ENCODE data around the gene CLCN4.

The CLCN4 gene

GRCh38 chrX:10142041-10142599, 14.7 kb upstream of the CLCN4 start:
- no peaks in the 10 kb centered on the region for H3K79me2 ChIP-seq (ENCODE audit: insufficient read depth, low read length)
- no peaks in the 10 kb centered on the region for H3K4me1 ChIP-seq (ENCODE audit: insufficient read depth, low read length, poor library complexity, severe bottlenecking)
- no peak overlapping the region for H2AFZ ChIP-seq (ENCODE audit: low read length)
- H3F3A ChIP-seq (ENCODE audit: low read depth): no peaks in the 10 kb centered on the region
- no peaks in the 10 kb centered on the region for H3K9me2 ChIP-seq (replicated peaks; ENCODE audit: low read depth, low read length)
- no peaks in the 10 kb centered on the region for H3K9me3 ChIP-seq (ENCODE audit: insufficient read depth, low read depth, low read length)
- TF ChIP-seq CTCF (conservative IDR thresholded peaks at IDR 0.05; ENCODE audit: low read length) (no peak), EZH2phosphoT487 (IDR thresholded peaks at IDR 0.05; ENCODE audit: borderline replicate concordance) (no peak)
- no peak overlapping the region for H3K9ac ChIP-seq (ENCODE audit: low read depth, low read length, poor library complexity, severe bottlenecking)
- no peaks in the 10 kb centered on the region for H3K36me3 ChIP-seq (ENCODE audit: insufficient read depth, low read length)
- no peaks in the 10 kb centered on the region for H3K27me3 ChIP-seq (ENCODE audit: insufficient read depth, low read length, poor library complexity, severe bottlenecking)
- H3K4me3 ChIP-seq (ENCODE audit: low read length, poor library complexity, severe bottlenecking): no peak overlapping the region
- no peaks in the 10 kb centered on the region for H4K20me1 ChIP-seq (ENCODE audit: insufficient read depth, low read length, poor library complexity, severe bottlenecking)
- no peak overlapping the region for H3K4me2 ChIP-seq (ENCODE audit: low read depth, low read length, poor library complexity, severe bottlenecking)

- Histone ChIP-seq H3K9ac (ENCODE audit: low read depth, low read length, poor library complexity, severe bottlenecking) (no peak overlapping the region), H3F3A (ENCODE audit: low read depth) (no peaks in the 10 kb centered on the region), H4K20me1 (ENCODE audit: insufficient read depth, low read length, poor library complexity, severe bottlenecking) (no peaks in the 10 kb centered on the region), H3K79me2 (ENCODE audit: insufficient read depth, low read length) (no peaks in the 10 kb centered on the region), H3K4me3 (ENCODE audit: low read length, poor library complexity, severe bottlenecking) (no peak overlapping the region), H3K36me3 (ENCODE audit: insufficient read depth, low read length) (no peaks in the 10 kb centered on the region), H2AFZ (ENCODE audit: low read length) (no peak overlapping the region), H3K9me2 (replicated peaks; ENCODE audit: low read depth, low read length) (no peaks in the 10 kb centered on the region), H3K27me3 (ENCODE audit: insufficient read depth, low read length, poor library complexity, severe bottlenecking) (no peaks in the 10 kb centered on the region), H3K4me2 (ENCODE audit: low read depth, low read length, poor library complexity, severe bottlenecking) (no peak overlapping the region), H3K9me3 (ENCODE audit: insufficient read depth, low read depth, low read length) (no peaks in the 10 kb centered on the region), H3K4me1 (ENCODE audit: insufficient read depth, low read length, poor library complexity, severe bottlenecking) (no peaks in the 10 kb centered on the region)
- TF ChIP-seq CTCF (conservative IDR thresholded peaks at IDR 0.05; ENCODE audit: low read length) (no peak), EZH2phosphoT487 (IDR thresholded peaks at IDR 0.05; ENCODE audit: borderline replicate concordance) (no peak)
Observed at GRCh38 chrX:10143071-10143983, 13.4 kb upstream of the CLCN4 start.

GRCh38 chrX:10146346-10146745, 10.4 kb upstream of the CLCN4 start:
- no peak overlapping the region for H3K9ac ChIP-seq (ENCODE audit: low read depth, low read length, poor library complexity, severe bottlenecking)
- H3K9me2 ChIP-seq (replicated peaks; ENCODE audit: low read depth, low read length): no peaks in the 10 kb centered on the region
- no peak overlapping the region for H3K4me3 ChIP-seq (ENCODE audit: low read length, poor library complexity, severe bottlenecking)
- no peaks in the 10 kb centered on the region for H3F3A ChIP-seq (ENCODE audit: low read depth)
- no peaks in the 10 kb centered on the region for H3K9me3 ChIP-seq (ENCODE audit: insufficient read depth, low read depth, low read length)
- no peaks in the 10 kb centered on the region for H4K20me1 ChIP-seq (ENCODE audit: insufficient read depth, low read length, poor library complexity, severe bottlenecking)
- H3K79me2 ChIP-seq (ENCODE audit: insufficient read depth, low read length): no peaks in the 10 kb centered on the region
- TF ChIP-seq CTCF (conservative IDR thresholded peaks at IDR 0.05; ENCODE audit: low read length) (no peak), EZH2phosphoT487 (IDR thresholded peaks at IDR 0.05; ENCODE audit: borderline replicate concordance) (no peak)
- no peaks in the 10 kb centered on the region for H3K4me1 ChIP-seq (ENCODE audit: insufficient read depth, low read length, poor library complexity, severe bottlenecking)
- no peak overlapping the region for H3K4me2 ChIP-seq (ENCODE audit: low read depth, low read length, poor library complexity, severe bottlenecking)
- no peaks in the 10 kb centered on the region for H3K27me3 ChIP-seq (ENCODE audit: insufficient read depth, low read length, poor library complexity, severe bottlenecking)
- H3K36me3 ChIP-seq (ENCODE audit: insufficient read depth, low read length): no peaks in the 10 kb centered on the region
- H2AFZ ChIP-seq (ENCODE audit: low read length): no peak overlapping the region
